NCI-H446 (cell line): Measurements from ENCODE around the gene COQ5.

Experiments used
- DNase-seq, 2 experiments: peaks; one replicate each; lab custom pipeline; 2025; lab: John Stamatoyannopoulos, UW

COQ5 gene

DNA sequence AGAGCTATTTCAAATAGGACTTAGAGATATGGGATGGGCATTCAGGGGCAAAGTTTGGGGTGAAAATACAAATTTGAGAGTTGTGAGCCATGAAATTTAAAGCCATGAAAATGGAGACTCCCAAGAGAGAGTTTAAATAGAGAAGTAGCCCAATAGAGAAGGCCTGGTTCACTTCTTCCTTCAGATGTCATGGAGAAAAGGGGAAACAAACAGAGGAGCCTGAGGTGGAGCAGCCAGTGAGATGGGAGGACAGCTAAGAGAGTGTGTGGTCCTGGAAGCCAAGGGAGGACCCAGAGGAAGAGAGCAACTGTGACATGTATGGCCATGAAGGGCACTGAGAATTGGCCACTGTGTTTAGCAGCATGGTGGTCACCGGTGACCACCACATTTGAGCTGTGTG, 45.3 kb downstream of the COQ5 start:
- DNase-seq, result no peak

GRCh38 chr12:120481022-120481767, 47.8 kb downstream of the COQ5 start:
- DNase-seq, result no peak

- no peak for DNase-seq
Observed at GRCh38 chr12:120480211-120480610, 48.7 kb downstream of the COQ5 start.

DNA sequence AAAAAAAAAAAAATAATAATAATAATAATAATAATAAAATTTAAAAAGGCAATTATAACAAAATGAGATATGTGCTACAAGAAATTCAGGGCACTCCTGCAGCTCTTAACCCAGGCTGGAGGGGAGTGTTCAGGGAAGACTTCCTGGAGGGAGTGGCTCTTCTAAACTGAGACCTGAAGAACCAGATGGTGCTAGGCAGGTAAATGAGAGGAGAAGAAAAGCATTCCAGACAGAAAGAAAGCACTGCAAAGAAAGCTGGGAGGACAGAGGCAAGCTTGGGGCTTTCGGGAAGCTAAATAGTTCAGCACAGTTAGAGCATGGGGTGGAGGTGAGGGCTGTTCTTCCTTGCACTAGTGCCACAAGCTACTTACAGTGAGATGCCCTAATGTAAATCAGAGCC, 49.5 kb downstream of the COQ5 start:
- no peak for DNase-seq

DNA sequence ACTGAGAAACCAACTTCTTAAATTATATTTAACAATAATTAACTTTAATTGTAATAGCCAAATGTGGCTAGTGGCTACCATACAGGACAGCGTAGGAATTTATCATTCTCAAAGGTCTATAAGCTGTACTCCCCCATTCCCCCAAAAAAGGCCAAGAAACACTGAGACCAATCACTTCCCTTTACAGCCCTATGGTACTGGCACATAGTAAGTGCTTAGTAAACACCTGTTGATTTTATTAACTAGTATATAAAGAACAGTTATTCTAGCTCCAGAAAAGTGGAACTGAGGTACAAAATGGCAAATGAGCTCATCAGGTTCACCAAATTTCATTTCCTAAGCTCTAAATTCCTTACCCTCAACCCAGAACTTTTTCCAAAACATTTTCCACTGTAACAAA, 53.3 kb downstream of the COQ5 start:
- no peak for DNase-seq

- DNase-seq, result peak in 1 of 2 experiments; percentile 24
Observed at GRCh38 chr12:120474616-120474960, 54.4 kb downstream of the COQ5 start.

DNA sequence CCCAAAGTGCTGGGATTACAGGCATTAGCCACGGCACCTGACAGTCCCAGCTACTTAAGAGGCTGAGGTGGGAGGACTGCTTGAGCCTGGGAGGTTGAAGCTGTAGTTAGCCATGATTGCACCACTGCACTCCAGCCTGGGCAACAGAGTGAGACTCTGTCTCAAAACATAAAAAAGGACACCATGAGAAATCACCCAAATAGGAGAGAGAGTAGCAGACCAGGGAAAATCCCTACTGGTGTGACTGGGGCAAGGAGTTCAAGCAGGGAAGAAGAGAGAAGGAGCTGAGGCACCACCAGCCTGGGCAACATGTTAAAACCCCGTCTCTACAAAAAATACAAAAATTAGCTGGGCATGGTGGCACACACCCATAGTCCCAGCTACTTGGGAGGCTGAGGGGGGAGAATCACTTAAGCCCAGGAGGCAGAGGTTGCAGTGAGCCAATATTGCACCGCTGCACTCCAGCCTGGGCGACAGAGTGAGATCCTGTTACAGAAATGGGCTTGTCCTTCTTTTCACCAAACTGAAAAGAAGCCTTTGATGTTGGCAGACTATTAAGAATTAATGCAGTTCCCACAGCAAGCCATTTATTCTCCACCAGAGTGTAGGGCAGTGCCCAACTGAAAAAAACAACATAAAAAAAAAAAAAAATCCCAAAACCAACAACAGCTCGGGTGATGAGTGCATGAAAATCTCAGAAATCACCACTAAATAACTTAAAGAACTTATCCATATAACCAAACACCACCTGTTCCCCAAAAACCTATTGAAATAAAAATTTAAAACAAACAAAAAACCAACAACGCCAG, 54.9 kb downstream of the COQ5 start:
- no peak for DNase-seq

DNA sequence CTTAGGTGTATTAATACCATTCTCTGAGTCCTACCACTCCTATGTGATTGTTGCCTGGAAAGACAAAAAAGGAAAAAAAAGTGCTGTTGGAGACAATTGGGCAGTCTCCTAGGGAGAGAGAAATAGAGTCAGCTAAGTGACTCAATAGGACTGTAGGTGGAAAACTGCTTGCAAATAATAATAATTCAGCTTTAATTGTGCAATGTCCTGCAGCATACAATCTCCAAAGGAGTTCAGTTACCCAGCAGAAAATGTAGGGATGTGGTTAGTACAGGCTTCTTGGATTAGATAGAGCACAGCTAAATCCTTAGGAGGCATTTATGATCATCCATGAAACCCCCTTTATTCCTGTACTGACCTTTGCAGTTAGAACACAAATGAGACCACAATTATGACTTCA, 56.4 kb downstream of the COQ5 start:
- DNase-seq, result no peak

DNA sequence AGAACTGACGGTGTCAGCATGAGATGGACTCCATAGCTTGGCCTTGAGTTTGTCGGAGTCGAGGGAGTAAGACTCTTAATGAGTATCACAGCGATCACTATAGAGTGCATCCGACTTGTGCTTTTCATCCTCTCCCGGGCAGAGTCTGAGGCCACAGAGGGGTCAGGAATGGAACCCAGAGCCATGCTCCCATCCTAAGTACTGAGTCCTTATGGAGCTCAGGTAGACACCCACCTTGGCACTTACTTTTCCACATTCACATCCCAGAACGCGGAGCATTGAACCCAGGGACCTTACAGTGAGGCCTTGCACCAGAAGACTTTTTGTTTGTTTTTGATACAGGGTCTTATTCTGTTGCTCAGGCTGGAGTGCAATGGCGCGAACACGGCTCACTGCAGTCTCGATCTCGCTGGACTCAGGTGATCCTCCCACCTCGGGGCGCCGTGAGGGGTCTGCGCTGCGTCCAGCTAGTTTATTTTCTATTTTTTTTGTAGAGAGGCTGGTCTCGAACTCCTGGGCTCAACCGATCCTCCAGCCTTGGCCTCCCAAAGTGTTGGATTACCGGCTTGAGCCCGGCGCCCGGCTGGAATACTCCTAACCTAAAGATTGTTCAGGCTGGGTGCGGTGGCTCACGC, 58.7 kb downstream of the COQ5 start:
- DNase-seq, result peak in 1 of 2 experiments; percentile 38

DNA sequence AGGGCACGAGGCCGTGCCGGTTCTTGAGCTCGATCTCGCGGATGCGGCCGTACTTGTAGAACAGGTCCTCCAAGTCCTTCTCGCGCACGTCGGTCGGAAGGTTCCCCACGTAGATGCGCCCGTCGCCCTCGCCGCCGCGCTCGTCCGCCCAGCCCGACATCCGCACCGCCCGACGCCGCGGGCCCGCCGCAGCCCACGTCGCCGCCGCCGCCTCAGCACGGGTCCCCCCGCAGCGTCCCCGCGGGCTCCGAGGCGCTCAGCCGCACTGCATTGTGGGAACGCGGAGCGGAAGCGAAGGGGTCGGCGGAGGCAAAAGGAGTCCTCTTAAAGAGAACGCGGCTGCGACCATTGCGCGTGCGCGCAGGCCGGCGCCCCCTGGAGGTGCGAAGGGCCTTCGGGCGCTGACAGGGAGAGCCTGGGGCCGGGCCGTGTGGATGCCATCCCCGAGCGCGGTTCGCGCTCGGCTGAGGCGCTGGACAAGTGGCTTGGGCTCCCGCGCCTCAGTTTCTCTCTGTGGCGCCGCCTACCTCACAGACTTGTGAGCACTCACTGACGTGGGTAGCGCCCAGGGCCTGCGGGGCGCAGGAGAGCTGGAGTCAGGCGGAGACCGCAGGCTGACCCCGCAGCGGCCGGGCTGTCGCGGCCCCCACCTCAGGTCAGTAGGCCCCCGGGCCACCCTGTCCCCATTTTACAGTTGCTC, 59.4 kb downstream of the COQ5 start, which contains the start of gene SRSF9:
SRSF9 (minus strand) TSS at position 299 of the 700 bp plus-strand sequence; CDS start at position 160, 139 bp downstream.
- peak; percentile 90 to 96 for DNase-seq

GRCh38 chr12:120468821-120469449, 60.0 kb downstream of the COQ5 start:
- no peak for DNase-seq

GRCh38 chr12:120468325-120468820, 60.6 kb downstream of the COQ5 start:
- DNase-seq, result no peak

GRCh38 chr12:120467439-120467838, 61.5 kb downstream of the COQ5 start:
- DNase-seq, result no peak

GRCh38 chr12:120466560-120467315, 62.2 kb downstream of the COQ5 start:
- DNase-seq, result peak in 1 of 2 experiments; percentile 38

- DNase-seq, result no peak
Observed at GRCh38 chr12:120465756-120466155, 63.2 kb downstream of the COQ5 start.

GRCh38 chr12:120463712-120464111, 65.2 kb downstream of the COQ5 start:
- no peak for DNase-seq

- DNase-seq, result no peak
Observed at GRCh38 chr12:120462099-120462640, 66.8 kb downstream of the COQ5 start.

DNA sequence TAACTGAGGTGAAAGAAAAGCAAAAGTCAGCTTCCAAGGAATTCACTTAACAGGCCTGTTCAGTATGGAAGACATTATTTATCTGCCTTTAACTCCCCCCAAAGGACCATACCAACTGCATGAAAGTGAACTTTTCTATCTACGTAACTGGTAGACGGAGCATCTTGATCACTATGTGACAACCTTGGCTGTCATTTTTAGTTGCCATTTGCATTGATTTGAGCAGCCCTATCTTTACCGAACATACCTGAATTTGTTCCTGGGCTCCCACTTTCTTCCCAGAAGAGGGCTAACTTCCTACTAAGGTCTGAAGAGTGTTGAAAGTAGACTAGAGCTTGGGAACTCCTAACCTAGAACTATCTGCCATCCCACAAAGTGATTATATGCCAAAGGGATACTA, 68.8 kb downstream of the COQ5 start:
- DNase-seq, result no peak

DNA sequence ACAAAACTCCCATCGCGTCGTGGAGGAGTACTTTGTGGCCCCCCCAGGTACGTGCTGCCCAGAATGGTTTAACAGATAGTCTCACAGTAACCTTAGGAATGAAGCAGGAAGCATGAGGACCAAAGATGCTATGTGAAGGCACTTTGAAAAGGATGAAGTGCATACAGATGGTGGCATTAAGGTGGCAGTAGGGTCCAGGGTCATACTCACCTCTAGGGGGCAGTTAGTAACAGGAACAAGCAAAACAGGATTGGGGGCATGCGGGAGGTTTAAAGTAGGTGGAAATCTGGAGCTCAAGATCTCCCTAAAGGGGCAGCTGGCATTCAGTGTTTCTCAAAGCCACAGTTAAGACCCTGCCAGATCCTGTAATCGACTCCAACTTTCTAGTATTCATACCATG, 71.8 kb downstream of the COQ5 start:
- no peak for DNase-seq

DNA sequence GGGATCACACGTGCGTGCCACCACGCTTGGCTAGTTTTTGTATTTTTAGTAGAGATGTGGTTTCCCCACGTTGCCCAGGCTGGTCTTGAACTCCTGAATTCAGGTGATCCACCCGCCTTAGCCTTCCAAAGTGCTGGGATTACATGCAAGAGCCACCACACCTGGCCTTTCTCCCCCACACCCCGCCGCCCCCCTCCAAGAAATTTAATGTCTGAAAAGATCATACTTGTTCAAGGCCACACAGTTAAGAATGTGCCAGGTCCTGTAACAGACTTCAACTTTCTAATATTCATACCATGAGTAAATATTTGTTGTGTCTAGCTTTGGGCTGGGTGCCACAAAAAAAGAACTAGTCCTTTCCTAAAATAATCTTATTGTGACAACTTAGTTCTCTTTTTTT, 73.7 kb downstream of the COQ5 start:
- no peak for DNase-seq
